ENCODE measurements around the gene LRMDA.

The LRMDA gene

GRCh38 chr10:75402486-75403143 is 28.8 kb upstream of the LRMDA start:
- no peak for DNase-seq (ENCODE audit: low read depth)

- DNase-seq (ENCODE audit: low read depth): no peak
These were observed 28.1 kb upstream of the LRMDA start for GRCh38 chr10:75403144-75403938.

- no peak for DNase-seq (ENCODE audit: low read depth)
These were observed 27.2 kb upstream of the LRMDA start for GRCh38 chr10:75403939-75404814.

GRCh38 chr10:75404815-75405597 is 26.4 kb upstream of the LRMDA start:
- DNase-seq (ENCODE audit: low read depth): no peak

GRCh38 chr10:75405598-75406461 is 25.6 kb upstream of the LRMDA start:
- DNase-seq (ENCODE audit: low read depth): no peak

GRCh38 chr10:75406462-75407223 is 24.8 kb upstream of the LRMDA start:
- DNase-seq (ENCODE audit: low read depth): no peak

- DNase-seq (ENCODE audit: low read depth): no peak
These were observed 24.2 kb upstream of the LRMDA start for GRCh38 chr10:75407224-75407712.

- DNase-seq (ENCODE audit: low read depth): no peak
These were observed 23.5 kb upstream of the LRMDA start for GRCh38 chr10:75407713-75408508.

GRCh38 chr10:75408509-75408875 is 22.9 kb upstream of the LRMDA start:
- no peak for DNase-seq (ENCODE audit: low read depth)

GRCh38 chr10:75408911-75409885 is 22.2 kb upstream of the LRMDA start:
- DNase-seq (ENCODE audit: low read depth): no peak

GRCh38 chr10:75410132-75411005 is 21.1 kb upstream of the LRMDA start:
- no peak for DNase-seq (ENCODE audit: low read depth)

- DNase-seq (ENCODE audit: low read depth): no peak
These were observed 16.9 kb upstream of the LRMDA start for GRCh38 chr10:75414527-75414926.

GRCh38 chr10:75417522-75417927 is 13.9 kb upstream of the LRMDA start:
- DNase-seq (ENCODE audit: low read depth): no peak

GRCh38 chr10:75418293-75418692 is 13.1 kb upstream of the LRMDA start:
- no peak for DNase-seq (ENCODE audit: low read depth)

- DNase-seq (ENCODE audit: low read depth): no peak
These were observed 12.7 kb upstream of the LRMDA start for GRCh38 chr10:75418712-75419111.

- DNase-seq (ENCODE audit: low read depth): no peak
These were observed 8.5 kb upstream of the LRMDA start for GRCh38 chr10:75422913-75423312.

GRCh38 chr10:75424571-75424970 is 6.9 kb upstream of the LRMDA start:
- DNase-seq (ENCODE audit: low read depth): no peak

Data from stimulated activated CD8-positive, alpha-beta memory T cell treated with anti-CD3 and anti-CD28 coated beads, Interleukin-15, amount 100 ng/mL, for 1 hour (primary cell).